ENCODE data around the gene FABP7. TPM values are rescaled to one million over a fixed set of nuclear protein-coding genes. Genes with fewer than 3 reads are reported as not detected.

Gene FABP7
- total RNA-seq, 1 experiment from 2014 or later: not detected

DNA sequence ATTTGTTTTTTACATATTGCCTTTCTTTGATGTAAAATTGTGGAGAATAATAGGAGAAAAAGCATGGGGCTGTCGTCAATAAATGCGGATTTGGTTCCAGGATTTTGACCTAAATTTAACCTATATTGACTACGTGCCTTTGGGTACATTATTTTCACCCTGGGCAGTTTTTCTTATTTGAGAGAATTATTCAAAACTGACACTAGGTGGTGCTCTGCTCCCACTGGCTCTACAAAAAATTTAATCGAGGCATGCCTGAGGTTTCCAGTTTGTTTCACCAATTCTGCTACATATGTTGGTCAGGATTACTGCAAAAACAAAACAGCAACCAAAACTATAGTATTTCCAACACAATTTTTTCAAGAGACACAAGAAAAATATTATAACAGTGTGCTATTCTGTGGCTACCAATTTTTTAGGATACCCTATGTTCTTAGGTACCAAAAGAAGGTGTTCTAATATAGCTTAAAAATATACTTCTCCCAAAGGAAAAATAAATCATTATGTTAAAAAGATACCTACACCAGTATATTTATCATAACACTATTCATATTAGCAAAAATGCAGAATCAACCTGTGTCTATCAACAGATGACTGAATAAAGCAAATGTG lies 48.6 kb upstream of the FABP7 start:
- H3K79me2 ChIP-seq (ENCODE audit: insufficient read depth, low read length): no peaks in the 10 kb centered on the region
- no peaks in the 10 kb centered on the region for H3K27me3 ChIP-seq (ENCODE audit: insufficient read depth, low read length)
- no peak overlapping the region for H3K4me2 ChIP-seq (ENCODE audit: low read length)
- no peak overlapping the region for H3K9ac ChIP-seq (ENCODE audit: low read length)
- no peak for DNase-seq (ENCODE audit: low read depth, low spot score)
- intact Hi-C loops (cut with micrococcal nuclease): loop anchor here (1.0 to 5.0 kb wide), 3 partner anchors 108 to 586 kb away; no protein-coding TSS in a partner anchor
- no peaks in the 10 kb centered on the region for H3K4me1 ChIP-seq (ENCODE audit: control insufficient read depth in 1 of 2, insufficient read depth in 2 of 2, low read length in 2 of 2)
- ChIA-PET RAD21 (ENCODE audit: low non-redundant PET in 1 of 2, low total read pairs in 2 of 2, uncharacterized antibody in 2 of 2, unreplicated experiment in 2 of 2) (interaction anchor here (1.1 to 1.7 kb wide), 3 partner anchors 109 to 138 kb away, joined by 3 to 7 read pairs (median 6); no protein-coding TSS in a partner anchor), CTCF (interaction anchor here (0.8 to 6.0 kb wide), 8 partner anchors 13 to 240 kb away, joined by 3 to 95 read pairs (median 4); partner anchors contain the start of genes PKIB and SMPDL3A), POLR2A (interaction anchor here (1.3 to 1.7 kb wide), 2 partner anchors 59 to 109 kb away, joined by 3 to 5 read pairs; no protein-coding TSS in a partner anchor)
- no peaks in the 10 kb centered on the region for H3K9me3 ChIP-seq (ENCODE audit: control insufficient read depth in 1 of 2, insufficient read depth in 1 of 2, low read depth in 1 of 2, low read length in 2 of 2)
- H3K36me3 ChIP-seq (ENCODE audit: control insufficient read depth in 1 of 2, insufficient read depth in 2 of 2, low read length in 2 of 2): no peaks in the 10 kb centered on the region
- H4K20me1 ChIP-seq (ENCODE audit: insufficient read depth): no peaks in the 10 kb centered on the region
- peak; percentile 65 for ATAC-seq
- peak overlapping the region; percentile 80 for H2AFZ ChIP-seq (ENCODE audit: low read depth, low read length, poor library complexity, severe bottlenecking)
- TF ChIP-seq, protein P1, sequence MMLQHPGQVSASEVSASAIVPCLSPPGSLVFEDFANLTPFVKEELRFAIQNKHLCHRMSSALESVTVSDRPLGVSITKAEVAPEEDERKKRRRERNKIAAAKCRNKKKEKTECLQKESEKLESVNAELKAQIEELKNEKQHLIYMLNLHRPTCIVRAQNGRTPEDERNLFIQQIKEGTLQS (IDR thresholded peaks at IDR 0.05): no peak
- TF ChIP-seq CBX3 (IDR thresholded peaks at IDR 0.05; ENCODE audit: low read depth) (no peak), SRF (IDR thresholded peaks at IDR 0.05; ENCODE audit: low read depth) (no peak), RAD21 (IDR thresholded peaks at IDR 0.05; ENCODE audit: low read depth) (peak; percentile 88), FOSL1 (IDR thresholded peaks at IDR 0.05; ENCODE audit: low read depth) (no peak), JUND (IDR thresholded peaks at IDR 0.05) (no peak; the same call in 1 of the 2 replicates), EZH2 (IDR thresholded peaks at IDR 0.05) (no peak), EGR1 (IDR thresholded peaks at IDR 0.05; ENCODE audit: low read depth) (no peak), SP1 (IDR thresholded peaks at IDR 0.05; ENCODE audit: low read depth) (no peak), SIN3A (IDR thresholded peaks at IDR 0.05; ENCODE audit: low read depth) (no peak), POLR2A (IDR thresholded peaks at IDR 0.05; ENCODE audit: borderline replicate concordance, extremely low read depth, insufficient read depth, insufficient read length) (no peak), EZH2phosphoT487 (IDR thresholded peaks at IDR 0.05; ENCODE audit: borderline replicate concordance) (no peak)
- TF ChIP-seq, protein P2, sequence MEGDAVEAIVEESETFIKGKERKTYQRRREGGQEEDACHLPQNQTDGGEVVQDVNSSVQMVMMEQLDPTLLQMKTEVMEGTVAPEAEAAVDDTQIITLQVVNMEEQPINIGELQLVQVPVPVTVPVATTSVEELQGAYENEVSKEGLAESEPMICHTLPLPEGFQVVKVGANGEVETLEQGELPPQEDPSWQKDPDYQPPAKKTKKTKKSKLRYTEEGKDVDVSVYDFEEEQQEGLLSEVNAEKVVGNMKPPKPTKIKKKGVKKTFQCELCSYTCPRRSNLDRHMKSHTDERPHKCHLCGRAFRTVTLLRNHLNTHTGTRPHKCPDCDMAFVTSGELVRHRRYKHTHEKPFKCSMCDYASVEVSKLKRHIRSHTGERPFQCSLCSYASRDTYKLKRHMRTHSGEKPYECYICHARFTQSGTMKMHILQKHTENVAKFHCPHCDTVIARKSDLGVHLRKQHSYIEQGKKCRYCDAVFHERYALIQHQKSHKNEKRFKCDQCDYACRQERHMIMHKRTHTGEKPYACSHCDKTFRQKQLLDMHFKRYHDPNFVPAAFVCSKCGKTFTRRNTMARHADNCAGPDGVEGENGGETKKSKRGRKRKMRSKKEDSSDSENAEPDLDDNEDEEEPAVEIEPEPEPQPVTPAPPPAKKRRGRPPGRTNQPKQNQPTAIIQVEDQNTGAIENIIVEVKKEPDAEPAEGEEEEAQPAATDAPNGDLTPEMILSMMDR (IDR thresholded peaks at IDR 0.05 in 2 of 3, conservative IDR thresholded peaks at IDR 0.05 in 1 of 3; ENCODE audit: borderline replicate concordance in 1 of 3, insufficient read depth in 1 of 3, low read depth in 2 of 3, low read length in 2 of 3): peak; percentile 54 to 79 (median 78); a peak in 5 of 6 replicates
- TF ChIP-seq, protein P3, sequence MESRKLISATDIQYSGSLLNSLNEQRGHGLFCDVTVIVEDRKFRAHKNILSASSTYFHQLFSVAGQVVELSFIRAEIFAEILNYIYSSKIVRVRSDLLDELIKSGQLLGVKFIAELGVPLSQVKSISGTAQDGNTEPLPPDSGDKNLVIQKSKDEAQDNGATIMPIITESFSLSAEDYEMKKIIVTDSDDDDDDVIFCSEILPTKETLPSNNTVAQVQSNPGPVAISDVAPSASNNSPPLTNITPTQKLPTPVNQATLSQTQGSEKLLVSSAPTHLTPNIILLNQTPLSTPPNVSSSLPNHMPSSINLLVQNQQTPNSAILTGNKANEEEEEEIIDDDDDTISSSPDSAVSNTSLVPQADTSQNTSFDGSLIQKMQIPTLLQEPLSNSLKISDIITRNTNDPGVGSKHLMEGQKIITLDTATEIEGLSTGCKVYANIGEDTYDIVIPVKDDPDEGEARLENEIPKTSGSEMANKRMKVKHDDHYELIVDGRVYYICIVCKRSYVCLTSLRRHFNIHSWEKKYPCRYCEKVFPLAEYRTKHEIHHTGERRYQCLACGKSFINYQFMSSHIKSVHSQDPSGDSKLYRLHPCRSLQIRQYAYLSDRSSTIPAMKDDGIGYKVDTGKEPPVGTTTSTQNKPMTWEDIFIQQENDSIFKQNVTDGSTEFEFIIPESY (IDR thresholded peaks at IDR 0.05; ENCODE audit: extremely low read depth, insufficient replicate concordance, low read length): no peak
- TF ChIP-seq, protein P4, sequence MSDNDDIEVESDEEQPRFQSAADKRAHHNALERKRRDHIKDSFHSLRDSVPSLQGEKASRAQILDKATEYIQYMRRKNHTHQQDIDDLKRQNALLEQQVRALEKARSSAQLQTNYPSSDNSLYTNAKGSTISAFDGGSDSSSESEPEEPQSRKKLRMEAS (IDR thresholded peaks at IDR 0.05): no peak
- no peak overlapping the region for H3K4me3 ChIP-seq (replicated peaks in 1 of 2; ENCODE audit: low read depth in 1 of 2, low read length in 2 of 2)
- H3K9me2 ChIP-seq (ENCODE audit: insufficient read depth): no peaks in the 10 kb centered on the region
- no TSS peak for BruUV-seq (replicated peaks)
- no peak overlapping the region for H3K27ac ChIP-seq (ENCODE audit: low read depth, low read length)
